Endodermal cell (in vitro differentiated cells): ENCODE data around the gene IDS. TPM values are rescaled to one million over a fixed set of nuclear protein-coding genes. Genes with fewer than 3 reads are reported as not detected.

Experiments used
- DNase-seq: peaks from one replicate; pipeline ENCODE4 v3.0.0-alpha.2; 2017
- H3K27ac ChIP-seq: 2 replicates; pipeline ENCODE4 v1.5.1; 2013; ENCODE audit warnings: mild to moderate bottlenecking, low read depth, low read length, moderate library complexity
- H3K27me3 ChIP-seq: 2 replicates; pipeline ENCODE4 v1.6.1; 2013; ENCODE audit warnings: mild to moderate bottlenecking, low read length, moderate library complexity; ENCODE audit not compliant: insufficient read depth, control insufficient read depth, poor library complexity, severe bottlenecking
- H3K36me3 ChIP-seq: 2 replicates; pipeline ENCODE4 v1.7.0; 2013; ENCODE audit warnings: mild to moderate bottlenecking, low read length, moderate library complexity; ENCODE audit not compliant: control insufficient read depth, insufficient read depth
- H3K4me1 ChIP-seq: one replicate; pipeline ENCODE4 v1.7.0; 2013; ENCODE audit warnings: low read length; ENCODE audit not compliant: control insufficient read depth, insufficient read depth
- H3K4me3 ChIP-seq: 2 replicates; pipeline ENCODE4 v1.5.1; 2013; ENCODE audit warnings: mild to moderate bottlenecking, low read length, moderate library complexity
- H3K9ac ChIP-seq: 2 replicates; pipeline ENCODE4 v1.6.1; 2013; ENCODE audit warnings: mild to moderate bottlenecking, low read length, moderate library complexity; ENCODE audit not compliant: poor library complexity, severe bottlenecking; ENCODE audit errors: extremely low read depth
- H3K9me3 ChIP-seq: 2 replicates; pipeline ENCODE4 v1.6.1; 2013; ENCODE audit warnings: mild to moderate bottlenecking, low read length, moderate library complexity; ENCODE audit not compliant: control insufficient read depth
- H3K27ac Mint-ChIP-seq: 2 replicates; pipeline ENCODE4 v1.8.0; 2020; ENCODE audit warnings: mixed read lengths
- H3K27me3 Mint-ChIP-seq: 2 replicates; pipeline ENCODE4 v1.8.0; 2021; ENCODE audit warnings: mild to moderate bottlenecking, mixed read lengths; ENCODE audit not compliant: insufficient read depth
- H3K36me3 Mint-ChIP-seq: 2 replicates; pipeline ENCODE4 v1.8.0; 2020; ENCODE audit warnings: low read depth, mixed read lengths
- H3K4me1 Mint-ChIP-seq: 2 replicates; pipeline ENCODE4 v1.8.0; 2020; ENCODE audit warnings: mixed read lengths
- H3K4me3 Mint-ChIP-seq: 2 replicates; pipeline ENCODE4 v1.8.0; 2020; ENCODE audit warnings: mild to moderate bottlenecking, moderate library complexity, mixed read lengths
- H3K9me3 Mint-ChIP-seq: 2 replicates; pipeline ENCODE4 v1.8.0; 2020; ENCODE audit warnings: mild to moderate bottlenecking, mixed read lengths
- WGBS, 2 experiments: methylation state at CpG; one replicate each; pipeline versions ENCODE4 v1.1.5 to v1.1.7; 2013; ENCODE audit warnings: missing lambda C conversion rate in 2 of 2, mixed read lengths in 1 of 2; ENCODE audit not compliant: insufficient coverage in 1 of 2, insufficient read length in 1 of 2; 5-methylcytosine and 5-hydroxymethylcytosine counted together
- total RNA-seq, 2 donors: library from RNA; stranded (reverse); fragmentation: NEBNext Ultra II Directional in 1 of 2; extraction: Animal tissue kit (Norgen Biotek cat#: 25700) in 1 of 2; gene quantifications; 2 replicates in 1 of 2; 3 replicates in 1 of 2; pipeline ENCODE4 v1.2.1, GENCODE V29; 2021
- TF ChIP-seq, protein P1 (sequence below): fragments of 200-600 bp; sonication (generic); conservative IDR thresholded peaks from 2 replicates; pipeline ENCODE4 v1.5.0; 2021; ENCODE audit warnings: antibody characterized with exemption, mild to moderate bottlenecking

IDS gene
- total RNA-seq, 2 donors from 2014 or later, result 28.2 to 43.9 TPM

DNA sequence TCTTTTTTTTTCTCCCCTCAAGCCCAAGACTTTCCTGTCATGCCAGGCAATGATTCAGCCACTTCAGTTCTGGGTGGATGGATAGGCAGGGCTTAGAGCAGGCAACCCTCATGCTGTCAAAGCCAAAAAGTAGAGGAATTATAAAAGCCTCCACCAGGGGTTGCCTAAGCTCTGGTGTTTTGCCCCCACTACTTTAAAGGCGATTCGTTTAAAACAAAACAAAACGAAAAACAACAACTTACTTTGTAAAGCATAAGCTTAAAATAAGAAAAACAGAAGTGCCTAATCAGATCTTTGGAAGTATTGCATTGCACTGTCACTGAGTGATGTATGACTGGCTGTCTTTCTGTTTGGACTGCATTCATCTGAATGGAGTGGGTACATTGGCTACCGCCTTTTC, 5.3 kb upstream of the IDS start:
- WGBS, 2 experiments, result 73% methylated on average over 3 of the region's 4 CpGs; no CpG with 5 or more reads in 1 of the 2 experiments
- no peaks in the 10 kb centered on the region for H3K36me3 Mint-ChIP-seq
- H3K27me3 Mint-ChIP-seq, result peaks cover 2% of the 10 kb centered on the region
- H3K4me1 Mint-ChIP-seq, result peaks cover 3% of the 10 kb centered on the region
- Histone ChIP-seq H3K27me3 (no peaks in the 10 kb centered on the region), H3K4me1 (no peaks in the 10 kb centered on the region), H3K9ac (no peak overlapping the region), H3K4me3 (no peak overlapping the region), H3K27ac (no peak overlapping the region), H3K9me3 (no peaks in the 10 kb centered on the region), H3K36me3 (no peaks in the 10 kb centered on the region)
- TF ChIP-seq, protein P1, sequence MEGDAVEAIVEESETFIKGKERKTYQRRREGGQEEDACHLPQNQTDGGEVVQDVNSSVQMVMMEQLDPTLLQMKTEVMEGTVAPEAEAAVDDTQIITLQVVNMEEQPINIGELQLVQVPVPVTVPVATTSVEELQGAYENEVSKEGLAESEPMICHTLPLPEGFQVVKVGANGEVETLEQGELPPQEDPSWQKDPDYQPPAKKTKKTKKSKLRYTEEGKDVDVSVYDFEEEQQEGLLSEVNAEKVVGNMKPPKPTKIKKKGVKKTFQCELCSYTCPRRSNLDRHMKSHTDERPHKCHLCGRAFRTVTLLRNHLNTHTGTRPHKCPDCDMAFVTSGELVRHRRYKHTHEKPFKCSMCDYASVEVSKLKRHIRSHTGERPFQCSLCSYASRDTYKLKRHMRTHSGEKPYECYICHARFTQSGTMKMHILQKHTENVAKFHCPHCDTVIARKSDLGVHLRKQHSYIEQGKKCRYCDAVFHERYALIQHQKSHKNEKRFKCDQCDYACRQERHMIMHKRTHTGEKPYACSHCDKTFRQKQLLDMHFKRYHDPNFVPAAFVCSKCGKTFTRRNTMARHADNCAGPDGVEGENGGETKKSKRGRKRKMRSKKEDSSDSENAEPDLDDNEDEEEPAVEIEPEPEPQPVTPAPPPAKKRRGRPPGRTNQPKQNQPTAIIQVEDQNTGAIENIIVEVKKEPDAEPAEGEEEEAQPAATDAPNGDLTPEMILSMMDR, result peak; percentile 55
- no peak for DNase-seq
- no peak overlapping the region for H3K27ac Mint-ChIP-seq
- peaks cover 53% of the 10 kb centered on the region for H3K9me3 Mint-ChIP-seq
- H3K4me3 Mint-ChIP-seq, result no peak overlapping the region

DNA sequence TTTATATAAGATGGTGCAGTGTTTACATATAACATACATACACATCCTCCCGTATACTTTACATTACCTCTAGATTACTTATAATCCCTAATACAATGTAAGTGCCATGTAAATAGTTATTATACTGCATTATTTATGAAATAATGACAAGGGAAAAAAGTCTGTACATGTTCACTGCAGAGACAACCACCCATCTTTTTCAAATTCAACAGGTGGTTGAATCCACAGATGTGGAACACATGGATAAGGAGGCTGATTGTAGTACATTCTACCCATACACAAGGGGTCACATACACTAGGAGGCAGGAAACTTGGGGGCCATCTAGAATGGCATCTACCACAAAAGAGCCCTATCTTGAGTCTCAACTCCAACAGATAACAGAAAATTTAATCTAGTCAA, 3.4 kb upstream of the IDS start:
- Histone ChIP-seq H3K4me3 (no peak overlapping the region), H3K27me3 (no peaks in the 10 kb centered on the region), H3K36me3 (no peaks in the 10 kb centered on the region), H3K9me3 (no peaks in the 10 kb centered on the region), H3K4me1 (no peaks in the 10 kb centered on the region), H3K27ac (no peak overlapping the region), H3K9ac (no peak overlapping the region)
- Mint-ChIP-seq H3K27me3 (peaks cover 2% of the 10 kb centered on the region), H3K9me3 (peaks cover 54% of the 10 kb centered on the region), H3K4me1 (peaks cover 5% of the 10 kb centered on the region), H3K36me3 (no peaks in the 10 kb centered on the region), H3K4me3 (no peak overlapping the region), H3K27ac (no peak overlapping the region)
- TF ChIP-seq, protein P1, result no peak
- no CpG with 5 or more reads among the region's 1 CpG for WGBS, 2 experiments
- DNase-seq, result no peak

DNA sequence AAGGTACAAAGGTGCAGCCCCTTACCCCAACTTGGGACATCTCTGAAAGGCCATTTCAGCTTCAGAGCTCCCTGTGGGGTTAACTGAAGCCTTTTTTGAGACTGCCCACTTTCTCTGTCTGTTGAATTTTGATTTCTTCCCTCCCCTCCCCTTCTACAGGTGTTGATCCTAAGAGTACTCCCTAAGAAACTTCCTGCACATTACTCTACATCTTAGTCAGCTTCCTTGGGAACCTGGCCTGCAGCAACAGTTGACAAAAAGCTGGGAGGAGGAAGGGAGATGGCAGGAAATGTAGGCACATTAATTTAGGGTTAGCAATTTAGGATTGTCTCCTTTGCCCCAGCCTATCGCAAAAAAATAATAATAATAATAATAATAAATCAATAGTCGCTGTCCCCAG, 1.2 kb upstream of the IDS start:
- Mint-ChIP-seq H3K27ac (no peak overlapping the region), H3K4me1 (peaks cover 4% of the 10 kb centered on the region), H3K27me3 (peaks cover 2% of the 10 kb centered on the region), H3K9me3 (peaks cover 52% of the 10 kb centered on the region), H3K36me3 (peaks cover 10% of the 10 kb centered on the region), H3K4me3 (no peak overlapping the region)
- no peak overlapping the region for H3K4me3 ChIP-seq
- no peaks in the 10 kb centered on the region for H3K27me3 ChIP-seq
- no peaks in the 10 kb centered on the region for H3K9me3 ChIP-seq
- no peak for DNase-seq
- WGBS, 2 experiments, result no CpG with 5 or more reads among the region's 2 CpGs
- H3K36me3 ChIP-seq, result peaks cover 7% of the 10 kb centered on the region
- H3K4me1 ChIP-seq, result no peaks in the 10 kb centered on the region
- H3K27ac ChIP-seq, result no peak overlapping the region
- TF ChIP-seq, protein P1, result no peak
- no peak overlapping the region for H3K9ac ChIP-seq
